ENCODE data around the gene MCC. TPM values are rescaled to one million over a fixed set of nuclear protein-coding genes. Genes with fewer than 3 reads are reported as not detected.
A peak's percentile ranks its signal among the peaks of the same experiment; 100 is the strongest.

Gene MCC
- total RNA-seq, 1 experiment from 2014 or later, result 23.5 TPM

DNA sequence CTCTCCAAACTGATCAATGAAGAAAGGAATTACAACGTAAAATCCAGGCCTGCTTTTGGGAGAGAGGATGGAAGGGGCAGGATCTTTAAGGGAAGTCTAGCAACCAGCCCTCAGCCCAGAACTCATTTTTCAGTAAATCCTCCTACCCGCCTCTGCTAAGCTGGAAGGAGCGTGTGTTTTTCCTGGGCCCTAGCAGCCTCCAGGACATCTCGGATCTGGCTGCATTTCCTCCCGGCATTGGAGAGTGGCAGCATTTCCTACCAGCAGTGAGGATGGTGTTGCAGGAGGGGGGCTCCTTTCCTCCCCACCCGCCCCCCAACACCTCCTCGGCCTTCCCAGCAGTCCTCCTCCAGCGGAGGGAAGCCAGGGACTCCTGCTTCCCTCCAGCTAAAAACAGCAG, 457.1 kb downstream of the MCC start:
- ChIA-PET CTCF (interaction anchor here (0.6 to 1.7 kb wide), 4 partner anchors 35 to 575 kb away, joined by 3 to 8 read pairs (median 3); no protein-coding TSS in a partner anchor), POLR2A (interaction anchor here (2.0 kb wide), 1 partner anchor 55 kb away, joined by 5 read pairs; the partner anchor contains the start of gene DCP2)
- H3K27me3 Mint-ChIP-seq (ENCODE audit: low read depth), result no peaks in the 10 kb centered on the region
- peak overlapping the region; percentile 93 for H3K27ac Mint-ChIP-seq
- no peak overlapping the region for H3K4me3 Mint-ChIP-seq
- H3K36me3 Mint-ChIP-seq, result peaks cover 36% of the 10 kb centered on the region
- no peak for DNase-seq (ENCODE audit: low spot score)
- TF ChIP-seq, protein P1, sequence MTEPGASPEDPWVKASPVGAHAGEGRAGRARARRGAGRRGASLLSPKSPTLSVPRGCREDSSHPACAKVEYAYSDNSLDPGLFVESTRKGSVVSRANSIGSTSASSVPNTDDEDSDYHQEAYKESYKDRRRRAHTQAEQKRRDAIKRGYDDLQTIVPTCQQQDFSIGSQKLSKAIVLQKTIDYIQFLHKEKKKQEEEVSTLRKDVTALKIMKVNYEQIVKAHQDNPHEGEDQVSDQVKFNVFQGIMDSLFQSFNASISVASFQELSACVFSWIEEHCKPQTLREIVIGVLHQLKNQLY (CRISPR knock-in tag; IDR thresholded peaks at IDR 0.05), result no peak
- H3K9me3 Mint-ChIP-seq, result no peaks in the 10 kb centered on the region
- H3K4me1 Mint-ChIP-seq, result peaks cover 53% of the 10 kb centered on the region
- peak; percentile 46 for ATAC-seq

DNA sequence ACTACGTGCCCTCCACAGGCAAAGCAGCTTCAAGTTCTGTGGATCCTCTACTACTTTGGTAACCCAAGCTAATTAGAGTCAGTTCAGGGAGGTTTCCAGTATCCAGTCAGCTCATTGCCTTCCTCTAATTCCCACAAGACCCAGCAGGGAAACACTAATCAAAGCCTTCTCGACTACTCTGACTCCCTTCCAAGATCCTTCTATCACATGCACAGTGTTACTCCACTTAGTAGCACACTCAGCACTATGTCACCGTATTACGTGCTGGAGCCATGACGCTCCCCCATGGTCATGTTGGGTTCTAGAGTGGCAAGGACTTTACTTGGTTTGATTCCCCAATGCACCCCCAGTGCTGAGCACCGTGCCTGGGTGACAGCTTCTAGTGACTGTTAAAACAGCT, 458.6 kb downstream of the MCC start:
- Mint-ChIP-seq H3K27me3 (ENCODE audit: low read depth) (no peaks in the 10 kb centered on the region), H3K27ac (peak overlapping the region; percentile 23; the same call in 1 of the 2 replicates), H3K4me3 (no peak overlapping the region), H3K36me3 (peaks cover 42% of the 10 kb centered on the region), H3K9me3 (no peaks in the 10 kb centered on the region), H3K4me1 (peaks cover 40% of the 10 kb centered on the region)
- POLR2A ChIA-PET, result no interaction called here
- CTCF ChIA-PET, result no interaction called here
- ATAC-seq, result no peak
- TF ChIP-seq, protein P2, sequence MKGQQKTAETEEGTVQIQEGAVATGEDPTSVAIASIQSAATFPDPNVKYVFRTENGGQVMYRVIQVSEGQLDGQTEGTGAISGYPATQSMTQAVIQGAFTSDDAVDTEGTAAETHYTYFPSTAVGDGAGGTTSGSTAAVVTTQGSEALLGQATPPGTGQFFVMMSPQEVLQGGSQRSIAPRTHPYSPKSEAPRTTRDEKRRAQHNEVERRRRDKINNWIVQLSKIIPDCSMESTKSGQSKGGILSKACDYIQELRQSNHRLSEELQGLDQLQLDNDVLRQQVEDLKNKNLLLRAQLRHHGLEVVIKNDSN (CRISPR knock-in tag; IDR thresholded peaks at IDR 0.05), result no peak
- TF ChIP-seq SMAD3 (CRISPR knock-in tag; IDR thresholded peaks at IDR 0.05; ENCODE audit: borderline replicate concordance), result no peak
- no peak for TF ChIP-seq OVOL2 (CRISPR knock-in tag; IDR thresholded peaks at IDR 0.05; ENCODE audit: borderline replicate concordance)
- TF ChIP-seq, protein P3, sequence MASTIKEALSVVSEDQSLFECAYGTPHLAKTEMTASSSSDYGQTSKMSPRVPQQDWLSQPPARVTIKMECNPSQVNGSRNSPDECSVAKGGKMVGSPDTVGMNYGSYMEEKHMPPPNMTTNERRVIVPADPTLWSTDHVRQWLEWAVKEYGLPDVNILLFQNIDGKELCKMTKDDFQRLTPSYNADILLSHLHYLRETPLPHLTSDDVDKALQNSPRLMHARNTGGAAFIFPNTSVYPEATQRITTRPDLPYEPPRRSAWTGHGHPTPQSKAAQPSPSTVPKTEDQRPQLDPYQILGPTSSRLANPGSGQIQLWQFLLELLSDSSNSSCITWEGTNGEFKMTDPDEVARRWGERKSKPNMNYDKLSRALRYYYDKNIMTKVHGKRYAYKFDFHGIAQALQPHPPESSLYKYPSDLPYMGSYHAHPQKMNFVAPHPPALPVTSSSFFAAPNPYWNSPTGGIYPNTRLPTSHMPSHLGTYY (CRISPR knock-in tag; IDR thresholded peaks at IDR 0.05), result no peak
- TF ChIP-seq, protein P1 (CRISPR knock-in tag; IDR thresholded peaks at IDR 0.05), result no peak
- TF ChIP-seq, protein P4, sequence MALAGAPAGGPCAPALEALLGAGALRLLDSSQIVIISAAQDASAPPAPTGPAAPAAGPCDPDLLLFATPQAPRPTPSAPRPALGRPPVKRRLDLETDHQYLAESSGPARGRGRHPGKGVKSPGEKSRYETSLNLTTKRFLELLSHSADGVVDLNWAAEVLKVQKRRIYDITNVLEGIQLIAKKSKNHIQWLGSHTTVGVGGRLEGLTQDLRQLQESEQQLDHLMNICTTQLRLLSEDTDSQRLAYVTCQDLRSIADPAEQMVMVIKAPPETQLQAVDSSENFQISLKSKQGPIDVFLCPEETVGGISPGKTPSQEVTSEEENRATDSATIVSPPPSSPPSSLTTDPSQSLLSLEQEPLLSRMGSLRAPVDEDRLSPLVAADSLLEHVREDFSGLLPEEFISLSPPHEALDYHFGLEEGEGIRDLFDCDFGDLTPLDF (CRISPR knock-in tag; IDR thresholded peaks at IDR 0.05), result no peak
- no peak for DNase-seq (ENCODE audit: low spot score)

DNA sequence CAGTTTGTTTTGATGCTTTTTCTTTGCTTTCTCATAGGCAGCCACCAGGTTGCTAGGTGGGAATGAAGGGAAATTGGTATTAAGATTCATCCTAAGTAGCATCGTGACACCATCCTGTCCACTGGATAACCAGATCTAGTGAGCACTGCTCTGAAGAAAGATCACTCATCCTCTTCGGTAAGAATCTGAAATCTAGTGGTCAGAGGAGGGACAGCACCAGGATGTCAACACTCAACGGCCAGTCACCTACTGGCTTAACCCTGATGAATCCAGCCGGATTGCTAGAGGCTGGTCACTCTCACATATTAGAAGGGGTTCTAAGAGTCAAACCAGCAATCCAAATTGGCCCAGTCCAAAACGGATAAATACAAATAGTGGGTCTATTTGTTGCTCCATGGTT, 460.8 kb downstream of the MCC start:
- CTCF ChIA-PET, result interaction anchor here (0.6 kb wide), 1 partner anchor 84 kb away, joined by 3 read pairs; no protein-coding TSS in a partner anchor
- H3K36me3 Mint-ChIP-seq, result peaks cover 60% of the 10 kb centered on the region
- no peak overlapping the region for H3K4me3 Mint-ChIP-seq
- peaks cover 31% of the 10 kb centered on the region for H3K4me1 Mint-ChIP-seq
- DNase-seq (ENCODE audit: low spot score), result no peak
- H3K9me3 Mint-ChIP-seq, result no peaks in the 10 kb centered on the region
- peak; percentile 20 for ATAC-seq
- 0 out of 2 replicates have a peak overlapping the region, but pooled peaks have one; percentile 3 for H3K27ac Mint-ChIP-seq
- POLR2A ChIA-PET, result no interaction called here
- H3K27me3 Mint-ChIP-seq (ENCODE audit: low read depth), result no peaks in the 10 kb centered on the region
- TF ChIP-seq GRHL2 (CRISPR knock-in tag; IDR thresholded peaks at IDR 0.05; ENCODE audit: insufficient replicate concordance, severe bottlenecking), result no peak
- TF ChIP-seq, protein P5, sequence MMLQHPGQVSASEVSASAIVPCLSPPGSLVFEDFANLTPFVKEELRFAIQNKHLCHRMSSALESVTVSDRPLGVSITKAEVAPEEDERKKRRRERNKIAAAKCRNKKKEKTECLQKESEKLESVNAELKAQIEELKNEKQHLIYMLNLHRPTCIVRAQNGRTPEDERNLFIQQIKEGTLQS (CRISPR knock-in tag; conservative IDR thresholded peaks at IDR 0.05), result no peak
- TF ChIP-seq TEAD1 (CRISPR knock-in tag; IDR thresholded peaks at IDR 0.05), result no peak
- TF ChIP-seq NFYB (CRISPR knock-in tag; conservative IDR thresholded peaks at IDR 0.05; ENCODE audit: low read depth), result no peak
- TF ChIP-seq PRRX2 (CRISPR knock-in tag; IDR thresholded peaks at IDR 0.05), result no peak
- TF ChIP-seq, protein P6, sequence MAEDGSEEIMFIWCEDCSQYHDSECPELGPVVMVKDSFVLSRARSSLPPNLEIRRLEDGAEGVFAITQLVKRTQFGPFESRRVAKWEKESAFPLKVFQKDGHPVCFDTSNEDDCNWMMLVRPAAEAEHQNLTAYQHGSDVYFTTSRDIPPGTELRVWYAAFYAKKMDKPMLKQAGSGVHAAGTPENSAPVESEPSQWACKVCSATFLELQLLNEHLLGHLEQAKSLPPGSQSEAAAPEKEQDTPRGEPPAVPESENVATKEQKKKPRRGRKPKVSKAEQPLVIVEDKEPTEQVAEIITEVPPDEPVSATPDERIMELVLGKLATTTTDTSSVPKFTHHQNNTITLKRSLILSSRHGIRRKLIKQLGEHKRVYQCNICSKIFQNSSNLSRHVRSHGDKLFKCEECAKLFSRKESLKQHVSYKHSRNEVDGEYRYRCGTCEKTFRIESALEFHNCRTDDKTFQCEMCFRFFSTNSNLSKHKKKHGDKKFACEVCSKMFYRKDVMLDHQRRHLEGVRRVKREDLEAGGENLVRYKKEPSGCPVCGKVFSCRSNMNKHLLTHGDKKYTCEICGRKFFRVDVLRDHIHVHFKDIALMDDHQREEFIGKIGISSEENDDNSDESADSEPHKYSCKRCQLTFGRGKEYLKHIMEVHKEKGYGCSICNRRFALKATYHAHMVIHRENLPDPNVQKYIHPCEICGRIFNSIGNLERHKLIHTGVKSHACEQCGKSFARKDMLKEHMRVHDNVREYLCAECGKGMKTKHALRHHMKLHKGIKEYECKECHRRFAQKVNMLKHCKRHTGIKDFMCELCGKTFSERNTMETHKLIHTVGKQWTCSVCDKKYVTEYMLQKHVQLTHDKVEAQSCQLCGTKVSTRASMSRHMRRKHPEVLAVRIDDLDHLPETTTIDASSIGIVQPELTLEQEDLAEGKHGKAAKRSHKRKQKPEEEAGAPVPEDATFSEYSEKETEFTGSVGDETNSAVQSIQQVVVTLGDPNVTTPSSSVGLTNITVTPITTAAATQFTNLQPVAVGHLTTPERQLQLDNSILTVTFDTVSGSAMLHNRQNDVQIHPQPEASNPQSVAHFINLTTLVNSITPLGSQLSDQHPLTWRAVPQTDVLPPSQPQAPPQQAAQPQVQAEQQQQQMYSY (CRISPR knock-in tag; IDR thresholded peaks at IDR 0.05), result no peak
- TF ChIP-seq SP1 (CRISPR knock-in tag; conservative IDR thresholded peaks at IDR 0.05), result no peak
- TF ChIP-seq CREB1 (CRISPR knock-in tag; IDR thresholded peaks at IDR 0.05), result no peak
- TF ChIP-seq, protein P7, sequence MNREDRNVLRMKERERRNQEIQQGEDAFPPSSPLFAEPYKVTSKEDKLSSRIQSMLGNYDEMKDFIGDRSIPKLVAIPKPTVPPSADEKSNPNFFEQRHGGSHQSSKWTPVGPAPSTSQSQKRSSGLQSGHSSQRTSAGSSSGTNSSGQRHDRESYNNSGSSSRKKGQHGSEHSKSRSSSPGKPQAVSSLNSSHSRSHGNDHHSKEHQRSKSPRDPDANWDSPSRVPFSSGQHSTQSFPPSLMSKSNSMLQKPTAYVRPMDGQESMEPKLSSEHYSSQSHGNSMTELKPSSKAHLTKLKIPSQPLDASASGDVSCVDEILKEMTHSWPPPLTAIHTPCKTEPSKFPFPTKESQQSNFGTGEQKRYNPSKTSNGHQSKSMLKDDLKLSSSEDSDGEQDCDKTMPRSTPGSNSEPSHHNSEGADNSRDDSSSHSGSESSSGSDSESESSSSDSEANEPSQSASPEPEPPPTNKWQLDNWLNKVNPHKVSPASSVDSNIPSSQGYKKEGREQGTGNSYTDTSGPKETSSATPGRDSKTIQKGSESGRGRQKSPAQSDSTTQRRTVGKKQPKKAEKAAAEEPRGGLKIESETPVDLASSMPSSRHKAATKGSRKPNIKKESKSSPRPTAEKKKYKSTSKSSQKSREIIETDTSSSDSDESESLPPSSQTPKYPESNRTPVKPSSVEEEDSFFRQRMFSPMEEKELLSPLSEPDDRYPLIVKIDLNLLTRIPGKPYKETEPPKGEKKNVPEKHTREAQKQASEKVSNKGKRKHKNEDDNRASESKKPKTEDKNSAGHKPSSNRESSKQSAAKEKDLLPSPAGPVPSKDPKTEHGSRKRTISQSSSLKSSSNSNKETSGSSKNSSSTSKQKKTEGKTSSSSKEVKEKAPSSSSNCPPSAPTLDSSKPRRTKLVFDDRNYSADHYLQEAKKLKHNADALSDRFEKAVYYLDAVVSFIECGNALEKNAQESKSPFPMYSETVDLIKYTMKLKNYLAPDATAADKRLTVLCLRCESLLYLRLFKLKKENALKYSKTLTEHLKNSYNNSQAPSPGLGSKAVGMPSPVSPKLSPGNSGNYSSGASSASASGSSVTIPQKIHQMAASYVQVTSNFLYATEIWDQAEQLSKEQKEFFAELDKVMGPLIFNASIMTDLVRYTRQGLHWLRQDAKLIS (CRISPR knock-in tag; IDR thresholded peaks at IDR 0.05; ENCODE audit: borderline replicate concordance), result no peak
- TF ChIP-seq, protein P8, sequence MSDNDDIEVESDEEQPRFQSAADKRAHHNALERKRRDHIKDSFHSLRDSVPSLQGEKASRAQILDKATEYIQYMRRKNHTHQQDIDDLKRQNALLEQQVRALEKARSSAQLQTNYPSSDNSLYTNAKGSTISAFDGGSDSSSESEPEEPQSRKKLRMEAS (CRISPR knock-in tag; IDR thresholded peaks at IDR 0.05), result no peak
- TF ChIP-seq, protein P9, sequence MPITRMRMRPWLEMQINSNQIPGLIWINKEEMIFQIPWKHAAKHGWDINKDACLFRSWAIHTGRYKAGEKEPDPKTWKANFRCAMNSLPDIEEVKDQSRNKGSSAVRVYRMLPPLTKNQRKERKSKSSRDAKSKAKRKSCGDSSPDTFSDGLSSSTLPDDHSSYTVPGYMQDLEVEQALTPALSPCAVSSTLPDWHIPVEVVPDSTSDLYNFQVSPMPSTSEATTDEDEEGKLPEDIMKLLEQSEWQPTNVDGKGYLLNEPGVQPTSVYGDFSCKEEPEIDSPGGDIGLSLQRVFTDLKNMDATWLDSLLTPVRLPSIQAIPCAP (CRISPR knock-in tag; IDR thresholded peaks at IDR 0.05), result no peak
